ENCODE results near the gene SASH1.

SASH1 gene

GRCh38 chr6:148328876-148329555, 13.6 kb upstream of the SASH1 start:
- H3K27ac ChIP-seq (ENCODE audit: extremely low read depth, low read depth, low read length): no peak overlapping the region
- POLR2A ChIA-PET: no interaction called here
- H3K36me3 ChIP-seq (ENCODE audit: control insufficient read depth in 2 of 2, insufficient read depth in 1 of 2, low read length in 2 of 2): no peaks in the 10 kb centered on the region
- TF ChIP-seq ZBTB21 (tag by site-specific recombination; IDR thresholded peaks at IDR 0.05) (no peak), ZNF529 (tag by site-specific recombination; IDR thresholded peaks at IDR 0.05; ENCODE audit: insufficient replicate concordance) (no peak), ZNF473 (tag by site-specific recombination; IDR thresholded peaks at IDR 0.05) (no peak), ZNF610 (tag by site-specific recombination; IDR thresholded peaks at IDR 0.05; ENCODE audit: borderline replicate concordance) (no peak)
- no peak overlapping the region for H3K4me3 ChIP-seq (ENCODE audit: low read depth, low read length)
- CTCF ChIA-PET: interaction anchor here (0.7 kb wide), 2 partner anchors 13 to 151 kb away, joined by 3 to 5 read pairs; no protein-coding TSS in a partner anchor
- H3K4me1 ChIP-seq (ENCODE audit: control insufficient read depth, insufficient read depth, low read length): no peaks in the 10 kb centered on the region
- H3K9me3 ChIP-seq (ENCODE audit: control insufficient read depth, insufficient read depth, low read depth, low read length): no peaks in the 10 kb centered on the region

GRCh38 chr6:148329596-148330381, 12.8 kb upstream of the SASH1 start:
- TF ChIP-seq ZNF121 (tag by site-specific recombination; IDR thresholded peaks at IDR 0.05) (no peak), ZNF670 (tag by site-specific recombination; IDR thresholded peaks at IDR 0.05; ENCODE audit: low read depth) (no peak), EGR2 (tag by site-specific recombination; IDR thresholded peaks at IDR 0.05; ENCODE audit: low read depth) (no peak), ZNF664 (tag by site-specific recombination; IDR thresholded peaks at IDR 0.05) (no peak), ZSCAN16 (tag by site-specific recombination; IDR thresholded peaks at IDR 0.05) (no peak), ZNF140 (tag by site-specific recombination; IDR thresholded peaks at IDR 0.05) (no peak), SP3 (tag by site-specific recombination; IDR thresholded peaks at IDR 0.05) (no peak), ZNF133 (tag by site-specific recombination; IDR thresholded peaks at IDR 0.05) (no peak), SCRT1 (tag by site-specific recombination; IDR thresholded peaks at IDR 0.05; ENCODE audit: borderline replicate concordance) (no peak), ZNF785 (tag by site-specific recombination; IDR thresholded peaks at IDR 0.05) (no peak), ZNF473 (tag by site-specific recombination; IDR thresholded peaks at IDR 0.05) (no peak), ZIC2 (tag by site-specific recombination; IDR thresholded peaks at IDR 0.05) (no peak), ZNF514 (tag by site-specific recombination; IDR thresholded peaks at IDR 0.05) (no peak)
- no peak overlapping the region for H3K27ac ChIP-seq (ENCODE audit: extremely low read depth, low read depth, low read length)
- no peaks in the 10 kb centered on the region for H3K9me3 ChIP-seq (ENCODE audit: control insufficient read depth, insufficient read depth, low read depth, low read length)
- no peak overlapping the region for H3K4me3 ChIP-seq (ENCODE audit: low read depth, low read length)
- no peaks in the 10 kb centered on the region for H3K4me1 ChIP-seq (ENCODE audit: control insufficient read depth, insufficient read depth, low read length)
- no peaks in the 10 kb centered on the region for H3K36me3 ChIP-seq (ENCODE audit: control insufficient read depth in 2 of 2, insufficient read depth in 1 of 2, low read length in 2 of 2)
- ChIA-PET POLR2A (no interaction called here), CTCF (interaction anchor here (0.6 kb wide), 1 partner anchor 150 kb away, joined by 3 read pairs; no protein-coding TSS in a partner anchor)

- H3K9me3 ChIP-seq (ENCODE audit: control insufficient read depth, insufficient read depth, low read depth, low read length): no peaks in the 10 kb centered on the region
- H3K4me1 ChIP-seq (ENCODE audit: control insufficient read depth, insufficient read depth, low read length): no peaks in the 10 kb centered on the region
- no peak overlapping the region for H3K27ac ChIP-seq (ENCODE audit: extremely low read depth, low read depth, low read length)
- no peak overlapping the region for H3K4me3 ChIP-seq (ENCODE audit: low read depth, low read length)
- no peak for TF ChIP-seq ZFHX2 (tag by site-specific recombination; conservative IDR thresholded peaks at IDR 0.05)
- TF ChIP-seq ZNF214 (tag by site-specific recombination; IDR thresholded peaks at IDR 0.05; ENCODE audit: borderline replicate concordance): no peak
- no peak for TF ChIP-seq ZNF664 (tag by site-specific recombination; IDR thresholded peaks at IDR 0.05)
- no peak for TF ChIP-seq ZNF785 (tag by site-specific recombination; IDR thresholded peaks at IDR 0.05)
- TF ChIP-seq IKZF3 (tag by site-specific recombination; IDR thresholded peaks at IDR 0.05): no peak
- no peaks in the 10 kb centered on the region for H3K36me3 ChIP-seq (ENCODE audit: control insufficient read depth in 2 of 2, insufficient read depth in 1 of 2, low read length in 2 of 2)
- ChIA-PET POLR2A (interaction anchor here (1.1 kb wide), 1 partner anchor 10 kb away, joined by 3 read pairs; the partner anchor contains the start of gene SASH1), CTCF (interaction anchor here (0.6 to 0.7 kb wide), 3 partner anchors 95 to 164 kb away, joined by 3 to 5 read pairs (median 3); no protein-coding TSS in a partner anchor)
Measured at GRCh38 chr6:148332088-148332487, 10.6 kb upstream of the SASH1 start.

Measured in HEK293 (cell line).